MCF 10A (cell line): ENCODE data around the gene CSRP1. TPM values are rescaled to one million over a fixed set of nuclear protein-coding genes. Genes with fewer than 3 reads are reported as not detected.

Experiments
- BruUV-seq: library from RNA; stranded (reverse); fragments of 400-500 nt; replicated peaks from 2 replicates; lab custom pipeline; 2021; lab: Mats Ljungman, UMichigan
- CTCF ChIA-PET: fragments of 300-600 bp; sonication (Branson Sonifier 250); formaldehyde crosslinking; extraction: SDS; loops from one replicate; lab custom pipeline; 2021; ENCODE audit warnings: antibody characterized with exemption, inconsistent platforms; lab: Yijun Ruan, JAX
- POLR2A ChIA-PET: fragments of 300-600, 350-650 bp; sonication (Branson Sonifier 250); formaldehyde crosslinking; extraction: SDS; loops from one replicate; lab custom pipeline; 2020; ENCODE audit warnings: antibody characterized with exemption, inconsistent platforms; lab: Yijun Ruan, JAX
- DNase-seq: peaks from one replicate; pipeline ENCODE4 v3.0.0-alpha.2; 2018; ENCODE audit not compliant: unreplicated experiment
- H3K27ac Mint-ChIP-seq: one replicate; pipeline ENCODE4 v1.8.0; 2022; ENCODE audit warnings: mild to moderate bottlenecking, low read depth, mixed read lengths; ENCODE audit not compliant: unreplicated experiment
- H3K27me3 Mint-ChIP-seq: one replicate; pipeline ENCODE4 v1.8.0; 2022; ENCODE audit warnings: mixed read lengths; ENCODE audit not compliant: insufficient read depth, unreplicated experiment
- H3K36me3 Mint-ChIP-seq: one replicate; pipeline ENCODE4 v1.8.0; 2022; ENCODE audit warnings: mild to moderate bottlenecking, moderate library complexity, mixed read lengths; ENCODE audit not compliant: insufficient read depth, unreplicated experiment
- H3K4me1 Mint-ChIP-seq: one replicate; pipeline ENCODE4 v1.8.0; 2022; ENCODE audit warnings: mixed read lengths; ENCODE audit not compliant: insufficient read depth, unreplicated experiment
- H3K4me3 Mint-ChIP-seq: one replicate; pipeline ENCODE4 v1.8.0; 2022; ENCODE audit warnings: mild to moderate bottlenecking, moderate library complexity, mixed read lengths; ENCODE audit not compliant: unreplicated experiment
- H3K9me3 Mint-ChIP-seq: one replicate; pipeline ENCODE4 v1.8.0; 2022; ENCODE audit warnings: mixed read lengths; ENCODE audit not compliant: unreplicated experiment
- CTCF ChIP-seq: fragments of 200-600 bp; IDR thresholded peaks from one replicate; pipeline ENCODE4 v1.8.0; 2022; ENCODE audit warnings: antibody characterized with exemption, mild to moderate bottlenecking; ENCODE audit not compliant: unreplicated experiment
- intact Hi-C: fragments of 100-400 bp; cut with micrococcal nuclease; formaldehyde crosslinking; loops from 2 replicates; pipeline ENCODE4 v1.14.1; 2022
- total RNA-seq: library from RNA; stranded (reverse); gene quantifications from 2 replicates; pipeline ENCODE4 v1.2.3, GENCODE V29; 2022

The CSRP1 gene
- total RNA-seq, 1 experiment from 2014 or later: 358 TPM

DNA sequence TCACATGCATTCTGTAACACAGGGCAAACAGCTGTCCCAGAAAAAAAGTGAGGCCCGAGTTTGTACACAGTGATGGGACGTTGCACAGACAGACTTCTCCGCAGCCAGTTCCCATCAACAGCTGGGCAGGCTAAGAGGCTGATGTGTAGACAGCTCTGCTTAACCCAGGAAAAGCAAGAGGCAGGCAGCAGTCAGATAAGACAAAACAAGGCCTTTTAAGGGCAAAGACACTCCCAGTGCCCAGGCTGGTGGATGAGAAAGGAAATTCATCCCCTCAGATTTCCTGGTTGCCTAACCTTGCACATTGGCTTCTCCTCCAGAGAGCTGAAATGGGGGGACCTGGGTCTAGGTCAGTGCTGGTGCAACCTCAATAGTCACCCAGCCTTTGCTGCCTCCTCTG, 20.7 kb downstream of the CSRP1 start:
- intact Hi-C loops: no loop called here

GRCh38 chr1:201485184-201485774, 21.6 kb downstream of the CSRP1 start:
- H3K9me3 Mint-ChIP-seq: no peaks in the 10 kb centered on the region
- no peak overlapping the region for H3K4me3 Mint-ChIP-seq
- H3K4me1 Mint-ChIP-seq: peaks cover 44% of the 10 kb centered on the region
- DNase-seq: no peak
- ChIA-PET CTCF (interaction anchor here (0.6 to 70.3 kb wide), 3 partner anchors 12 to 66 kb away, joined by 3 to 3816 read pairs (median 3816); partner anchors contain the start of genes CSRP1 and PHLDA3), POLR2A (interaction anchor here (0.6 to 41.5 kb wide), 4 partner anchors 18 to 1134 kb away, joined by 3 to 1388 read pairs (median 152); partner anchors contain the start of genes CSRP1 and PHLDA3)
- intact Hi-C loops: no loop called here
- H3K27ac Mint-ChIP-seq: no peak overlapping the region
- TF ChIP-seq CTCF: no peak
- peaks cover 72% of the 10 kb centered on the region for H3K36me3 Mint-ChIP-seq
- no TSS peak for BruUV-seq
- H3K27me3 Mint-ChIP-seq: no peaks in the 10 kb centered on the region

More for the DNA sequence above, 20.7 kb downstream of the CSRP1 start:
- BruUV-seq: no TSS peak
- DNase-seq: no peak
- no peak overlapping the region for H3K27ac Mint-ChIP-seq
- peaks cover 44% of the 10 kb centered on the region for H3K4me1 Mint-ChIP-seq
- H3K36me3 Mint-ChIP-seq: peaks cover 71% of the 10 kb centered on the region
- no peaks in the 10 kb centered on the region for H3K9me3 Mint-ChIP-seq
- TF ChIP-seq CTCF: no peak
- H3K4me3 Mint-ChIP-seq: no peak overlapping the region
- POLR2A ChIA-PET: interaction anchor here (0.6 to 41.5 kb wide), 7 partner anchors 10 to 1134 kb away, joined by 3 to 1388 read pairs (median 10); partner anchors contain the start of genes CSRP1 and PHLDA3
- CTCF ChIA-PET: interaction anchor here (0.5 to 70.3 kb wide), 5 partner anchors 13 to 307 kb away, joined by 3 to 3816 read pairs (median 9); partner anchors contain the start of genes CSRP1 and PHLDA3
- no peaks in the 10 kb centered on the region for H3K27me3 Mint-ChIP-seq

DNA sequence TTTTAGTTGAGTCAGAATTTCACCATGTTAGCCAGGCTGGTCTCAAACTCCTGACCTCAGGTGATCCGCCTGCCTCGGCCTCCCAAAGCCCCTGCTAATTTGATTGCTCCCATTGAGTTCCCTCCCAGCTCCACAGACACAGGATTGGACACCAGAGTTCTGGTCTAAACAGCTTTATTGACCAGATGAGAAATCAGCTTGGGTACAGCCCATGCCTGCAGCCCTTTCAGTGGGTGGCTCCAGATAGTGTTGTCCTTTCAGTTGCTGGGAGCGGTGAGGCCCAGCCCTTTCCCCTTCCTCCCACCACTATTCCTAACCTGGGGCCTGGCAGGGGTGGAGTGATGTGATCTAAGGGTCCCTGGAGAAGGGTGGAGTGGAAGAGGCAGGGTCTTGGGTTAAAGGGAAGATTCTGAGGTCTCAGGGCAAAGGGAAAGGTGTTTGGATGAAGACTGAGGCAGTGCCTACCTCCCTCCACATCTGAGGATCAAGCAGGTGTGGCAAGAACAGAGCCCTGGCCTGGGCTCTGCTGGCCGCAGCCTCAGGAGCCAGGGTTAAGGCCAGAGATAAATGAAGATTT, 23.5 kb downstream of the CSRP1 start:
- H3K9me3 Mint-ChIP-seq: no peaks in the 10 kb centered on the region
- H3K27ac Mint-ChIP-seq: peak overlapping the region; percentile 10
- no peak for TF ChIP-seq CTCF
- H3K4me3 Mint-ChIP-seq: no peak overlapping the region
- peaks cover 33% of the 10 kb centered on the region for H3K4me1 Mint-ChIP-seq
- intact Hi-C loops: loop anchor here (2.0 kb wide), 1 partner anchor 221 kb away; no protein-coding TSS in a partner anchor
- CTCF ChIA-PET: interaction anchor here (0.6 to 70.3 kb wide), 11 partner anchors 10 to 510 kb away, joined by 3 to 3816 read pairs (median 10); partner anchors contain the start of genes CSRP1 and PHLDA3
- H3K36me3 Mint-ChIP-seq: peaks cover 58% of the 10 kb centered on the region
- BruUV-seq: no TSS peak
- DNase-seq: no peak
- H3K27me3 Mint-ChIP-seq: no peaks in the 10 kb centered on the region
- POLR2A ChIA-PET: interaction anchor here (0.9 to 41.5 kb wide), 6 partner anchors 12 to 76 kb away, joined by 3 to 1388 read pairs (median 9); partner anchors contain the start of genes CSRP1 and PHLDA3

- Mint-ChIP-seq H3K4me3 (no peak overlapping the region), H3K27me3 (no peaks in the 10 kb centered on the region), H3K9me3 (no peaks in the 10 kb centered on the region), H3K27ac (no peak overlapping the region), H3K4me1 (peaks cover 27% of the 10 kb centered on the region), H3K36me3 (peaks cover 51% of the 10 kb centered on the region)
- no peak for DNase-seq
- ChIA-PET CTCF (interaction anchor here (0.6 to 70.3 kb wide), 23 partner anchors 10 to 509 kb away, joined by 3 to 3816 read pairs (median 7); partner anchors contain the start of genes CSRP1 and PHLDA3), POLR2A (interaction anchor here (0.9 to 41.5 kb wide), 7 partner anchors 13 to 77 kb away, joined by 3 to 1388 read pairs (median 7); partner anchors contain the start of genes CSRP1 and PHLDA3)
- intact Hi-C loops: loop anchor here (1.0 to 2.0 kb wide), 3 partner anchors 23 to 222 kb away; no protein-coding TSS in a partner anchor
- BruUV-seq: no TSS peak
- TF ChIP-seq CTCF: no peak
Measured at GRCh38 chr1:201482755-201483154, 24.2 kb downstream of the CSRP1 start.
